Amniotic stem cell (primary cell): Measurements from ENCODE around the gene ARHGAP42.
A peak's percentile ranks its signal among the peaks of the same experiment; 100 is the strongest.
"Not testable (repeated sequence)": the region's sequence is repeated elsewhere in the genome, so short reads cannot be mapped to it uniquely, and the experiment has no call there.

ENCODE experiments used
- DNase-seq: peaks from one replicate; lab custom pipeline; 2025; lab: John Stamatoyannopoulos, UW

Gene ARHGAP42

GRCh38 chr11:100719809-100720221, 32.7 kb downstream of the ARHGAP42 start:
- DNase-seq = no peak

- no peak for DNase-seq
Measured at GRCh38 chr11:100726680-100727079, 39.6 kb downstream of the ARHGAP42 start.

- DNase-seq = no peak
Measured at GRCh38 chr11:100727410-100727809, 40.3 kb downstream of the ARHGAP42 start.

GRCh38 chr11:100730266-100730665, 43.2 kb downstream of the ARHGAP42 start:
- DNase-seq = no peak

- DNase-seq = no peak
Measured at GRCh38 chr11:100731471-100731870, 44.4 kb downstream of the ARHGAP42 start.

- no peak for DNase-seq
Measured at GRCh38 chr11:100732949-100733348, 45.9 kb downstream of the ARHGAP42 start.

- no peak for DNase-seq
Measured at GRCh38 chr11:100734743-100735527, 47.8 kb downstream of the ARHGAP42 start.

- DNase-seq = no peak
Measured at GRCh38 chr11:100735949-100736675, 49.0 kb downstream of the ARHGAP42 start.

GRCh38 chr11:100738701-100739270, 51.7 kb downstream of the ARHGAP42 start:
- DNase-seq = no peak

- peak; percentile 41 for DNase-seq
Measured at GRCh38 chr11:100739666-100740065, 52.6 kb downstream of the ARHGAP42 start.

GRCh38 chr11:100740440-100740839, 53.4 kb downstream of the ARHGAP42 start:
- no peak for DNase-seq

- no peak for DNase-seq
Measured at GRCh38 chr11:100741866-100742625, 55.0 kb downstream of the ARHGAP42 start.

- no peak for DNase-seq
Measured at GRCh38 chr11:100746448-100746847, 59.4 kb downstream of the ARHGAP42 start.

- no peak for DNase-seq
Measured at GRCh38 chr11:100748153-100748552, 61.1 kb downstream of the ARHGAP42 start.

GRCh38 chr11:100749887-100750565, 62.9 kb downstream of the ARHGAP42 start:
- DNase-seq = not testable (repeated sequence)

GRCh38 chr11:100750566-100750891, 63.4 kb downstream of the ARHGAP42 start:
- not testable (repeated sequence) for DNase-seq

- no peak for DNase-seq
Measured at GRCh38 chr11:100752371-100753171, 65.5 kb downstream of the ARHGAP42 start.

GRCh38 chr11:100753172-100753543, 66.1 kb downstream of the ARHGAP42 start:
- DNase-seq = no peak

- no peak for DNase-seq
Measured at GRCh38 chr11:100753571-100753970, 66.5 kb downstream of the ARHGAP42 start.

- DNase-seq = no peak
Measured at GRCh38 chr11:100756559-100756958, 69.5 kb downstream of the ARHGAP42 start.

GRCh38 chr11:100757646-100758045, 70.6 kb downstream of the ARHGAP42 start:
- no peak for DNase-seq
